Forelimb muscle (tissue), 1 donor: ENCODE measurements around the gene MBTD1. TPM values are rescaled to one million over a fixed set of nuclear protein-coding genes. Genes with fewer than 3 reads are reported as not detected.
"Not testable (repeated sequence)": the region's sequence is repeated elsewhere in the genome, so short reads cannot be mapped to it uniquely, and the experiment has no call there.

ENCODE experiments used
- DNase-seq: peaks from one replicate; pipeline ENCODE4 v3.0.0-alpha.2; 2013; ENCODE audit warnings: low read depth
- polyA plus RNA-seq: library from polyadenylated mRNA; unstranded; fragments of 120-200 nt; gene quantifications from one replicate; pipeline ENCODE4 v1.2.1, GENCODE V29; 2013; ENCODE audit not compliant: insufficient read length

MBTD1 gene
- 22.3 TPM for polyA plus RNA-seq

DNA sequence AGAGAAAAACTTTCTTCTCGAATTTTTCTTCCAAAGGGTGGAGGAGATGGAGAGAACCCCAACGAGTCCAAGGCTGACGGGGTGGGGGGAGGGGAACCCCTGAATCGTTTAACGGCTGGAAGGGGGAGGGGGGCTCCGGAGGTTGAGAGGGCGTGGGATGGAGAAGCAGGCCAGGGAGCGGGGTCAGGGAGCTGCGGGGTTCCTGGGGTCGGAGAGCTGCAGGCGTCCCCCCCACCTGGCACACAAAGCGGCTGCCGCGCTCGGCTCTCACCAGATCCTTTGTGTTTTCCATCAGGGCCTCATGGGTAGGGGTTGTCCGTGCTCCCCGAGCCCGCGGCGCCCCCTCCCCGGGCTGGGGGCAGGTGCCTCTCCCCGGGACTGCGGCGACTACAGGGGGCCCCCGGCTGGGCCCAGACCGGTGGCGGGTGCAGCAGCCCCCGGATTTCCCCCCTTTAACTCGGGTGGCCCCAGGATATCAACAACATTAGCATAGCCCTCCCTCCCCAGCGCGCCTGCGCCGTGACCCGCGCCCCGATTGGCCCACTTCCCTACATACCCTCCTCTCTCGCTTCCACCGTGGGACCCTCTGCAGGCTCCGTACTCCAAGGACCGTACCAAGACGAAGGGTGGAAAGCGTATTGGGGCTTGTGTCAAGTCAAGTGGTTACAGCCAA lies at the start of gene MBTD1:
MBTD1 (minus strand) TSS at position 486 of the 673 bp plus-strand sequence. CDS start 34,888 bp downstream, outside the sequence.
- peak; percentile 91 for DNase-seq

DNA sequence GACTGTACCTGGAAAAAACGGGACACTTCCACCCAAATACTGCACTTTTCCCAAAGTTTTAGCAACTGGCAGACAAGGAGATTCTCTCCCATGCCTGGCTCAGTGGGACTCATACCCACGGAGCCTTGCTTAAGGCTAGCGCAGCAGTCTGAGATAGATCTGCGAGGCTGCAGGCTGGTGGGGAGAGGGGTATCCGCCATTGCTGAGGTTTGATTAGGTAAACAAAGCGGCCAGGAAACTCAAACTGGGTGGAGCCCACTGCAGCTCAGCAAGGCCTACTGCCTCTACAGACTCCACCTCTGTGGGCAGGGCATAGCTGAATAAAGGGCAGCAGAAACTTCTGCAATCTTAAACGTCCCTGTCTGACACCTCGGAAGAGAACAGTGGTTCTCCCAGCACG lies 45.3 kb upstream of the MBTD1 start:
- DNase-seq, result no peak

DNA sequence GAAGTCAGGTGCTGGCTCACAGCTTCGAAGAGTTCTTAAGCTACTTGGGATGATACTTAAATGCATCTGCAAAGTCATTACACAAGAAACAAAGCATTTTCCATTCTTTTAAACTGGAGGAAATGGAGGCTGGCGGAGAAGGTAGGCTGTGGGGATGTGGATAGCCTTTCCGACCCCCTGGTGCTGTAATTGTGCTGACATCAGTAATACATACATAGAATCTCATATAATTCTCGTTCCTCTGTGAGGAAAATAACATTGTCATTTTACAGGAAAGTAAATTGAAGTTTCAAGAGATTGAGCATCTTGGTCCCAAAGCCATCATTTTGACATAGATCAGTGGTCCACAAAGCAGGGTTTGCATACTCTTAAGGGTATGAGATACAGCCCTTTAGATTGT lies 40.0 kb upstream of the MBTD1 start:
- DNase-seq, result no peak

DNA sequence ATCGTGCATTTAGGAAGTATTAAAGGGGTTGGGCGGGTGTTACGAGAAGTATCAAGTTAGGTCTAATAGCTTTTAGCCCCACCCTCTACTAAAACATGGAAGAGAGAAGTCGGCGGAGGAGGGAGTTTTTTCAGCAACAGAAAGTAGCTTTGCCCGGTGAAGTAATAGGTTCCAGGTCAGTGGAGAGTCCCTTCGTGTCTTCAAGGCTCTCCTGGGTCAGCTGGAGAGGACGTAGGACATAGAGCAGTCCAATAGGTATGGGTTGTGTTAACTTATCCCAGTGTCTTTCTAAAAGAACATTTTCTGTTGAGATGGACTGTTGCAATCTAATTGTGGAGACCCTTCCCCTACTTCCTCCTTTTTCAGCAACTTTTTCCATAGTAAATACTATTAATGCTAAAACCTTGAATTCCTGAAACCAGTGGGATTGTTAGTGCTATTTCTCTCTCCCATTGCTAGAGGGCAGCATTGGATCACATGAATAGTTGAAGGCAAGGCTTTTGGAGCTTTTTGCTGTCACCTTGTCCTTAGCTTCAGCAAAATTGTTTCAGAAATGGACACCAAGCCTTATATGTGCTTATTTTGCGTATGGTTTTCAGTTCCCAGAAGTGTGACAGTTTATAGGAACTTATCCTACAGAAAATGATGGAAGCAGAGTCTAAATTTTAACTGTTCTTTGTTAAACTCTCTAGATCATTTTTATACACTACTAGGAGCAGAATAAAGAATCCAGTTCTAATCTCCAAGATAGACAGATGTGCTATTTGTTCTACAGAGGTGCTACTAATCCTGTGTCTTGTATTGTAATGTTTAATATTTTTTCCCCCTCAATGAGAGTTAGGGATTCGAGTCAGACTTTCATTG lies 38.9 kb upstream of the MBTD1 start:
- DNase-seq, result peak; percentile 32

DNA sequence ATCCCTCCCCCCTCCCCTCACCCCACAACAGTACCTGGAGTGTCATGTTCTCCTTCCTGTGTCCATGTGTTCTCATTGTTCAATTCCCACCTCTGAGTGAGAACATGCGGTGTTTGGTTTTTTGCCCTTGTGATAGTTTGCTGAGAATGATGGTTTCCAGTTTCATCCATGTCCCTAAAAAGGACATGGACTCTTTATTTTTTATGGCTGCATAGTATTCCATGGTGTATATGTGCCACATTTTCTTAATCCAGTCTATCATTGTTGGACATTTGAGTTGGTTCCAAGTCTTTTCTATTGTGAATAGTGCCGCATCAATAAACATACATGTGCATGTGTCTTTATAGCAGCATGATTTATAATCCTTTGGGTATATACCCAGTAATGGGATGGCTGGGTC lies 34.5 kb upstream of the MBTD1 start:
- not testable (repeated sequence) for DNase-seq

DNA sequence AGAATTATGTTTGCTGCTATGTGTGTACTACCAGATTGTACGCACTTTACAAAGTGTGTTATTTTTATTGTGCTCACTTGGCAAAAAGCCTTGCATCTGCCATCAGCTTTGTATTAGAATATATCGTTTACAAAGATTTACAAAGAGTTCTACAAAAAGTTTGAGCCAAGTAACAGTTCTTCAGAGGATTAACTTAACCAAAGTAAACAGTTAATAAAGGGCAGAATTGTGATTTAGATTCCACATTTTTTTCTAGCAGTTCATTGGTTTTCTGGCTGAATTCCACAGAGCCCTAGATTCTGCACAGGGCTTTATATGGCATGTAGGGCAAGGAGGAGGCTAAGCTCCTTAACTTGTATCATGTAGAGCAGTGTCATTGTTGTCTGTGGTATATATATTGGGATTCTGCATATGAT lies 29.9 kb upstream of the MBTD1 start:
- DNase-seq, result no peak

DNA sequence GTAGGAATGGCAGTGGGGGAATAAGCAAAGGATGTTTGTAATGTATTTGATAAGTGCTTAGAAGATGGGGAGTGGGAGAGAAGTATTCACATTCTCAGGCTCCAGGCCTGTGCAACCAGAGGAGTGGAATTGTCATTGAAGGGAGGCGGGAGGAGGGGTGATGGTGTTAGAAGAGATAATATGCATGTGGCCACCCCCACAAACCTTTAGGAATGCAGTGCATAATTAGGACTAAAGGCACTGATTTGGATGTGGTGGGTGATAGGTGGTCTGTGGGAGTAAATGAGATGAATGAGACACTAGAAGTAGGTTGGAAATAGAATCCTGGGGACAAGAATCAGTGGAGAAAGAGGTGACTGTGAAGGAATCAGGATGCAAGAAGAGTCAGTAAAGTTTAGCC lies 27.6 kb upstream of the MBTD1 start:
- DNase-seq, result no peak

DNA sequence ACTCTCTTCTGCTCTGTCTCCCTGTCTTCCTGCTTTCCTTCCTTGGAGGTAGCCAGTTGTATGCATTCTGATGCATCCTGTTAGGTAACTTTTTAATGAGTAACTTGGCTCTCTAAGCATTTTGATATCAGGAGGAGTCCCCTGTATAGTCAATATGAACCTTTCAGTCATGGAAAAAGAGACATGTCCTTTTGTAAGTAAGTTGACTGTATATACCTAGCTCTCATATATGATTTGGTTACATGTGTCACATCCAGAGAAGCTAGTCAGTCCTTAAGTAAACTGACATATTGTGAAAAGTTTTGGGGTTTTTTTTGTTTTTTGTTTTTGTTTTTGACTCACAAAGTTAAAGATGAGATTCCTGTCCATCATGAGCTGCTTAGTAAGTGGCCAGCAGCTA lies 19.3 kb upstream of the MBTD1 start:
- no peak for DNase-seq

DNA sequence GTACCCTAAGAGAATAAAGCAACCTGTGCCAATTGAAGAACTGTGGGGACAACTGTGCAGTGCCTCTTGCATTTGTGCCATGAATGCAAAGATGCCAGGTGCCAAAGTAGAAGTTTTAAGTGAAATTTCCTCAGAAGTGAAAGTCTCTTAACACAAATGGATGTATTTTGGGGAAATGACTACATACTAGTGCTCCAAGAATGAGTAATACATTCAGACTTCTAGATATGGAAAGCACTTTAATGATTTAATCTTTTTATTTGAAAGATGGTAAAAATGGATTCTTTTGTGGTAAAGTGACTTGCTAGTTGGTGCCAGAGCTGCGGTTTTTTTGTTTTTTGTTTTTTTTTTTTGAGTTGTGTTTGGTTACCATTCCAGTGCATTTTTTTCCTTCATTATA lies 15.5 kb upstream of the MBTD1 start:
- no peak for DNase-seq

DNA sequence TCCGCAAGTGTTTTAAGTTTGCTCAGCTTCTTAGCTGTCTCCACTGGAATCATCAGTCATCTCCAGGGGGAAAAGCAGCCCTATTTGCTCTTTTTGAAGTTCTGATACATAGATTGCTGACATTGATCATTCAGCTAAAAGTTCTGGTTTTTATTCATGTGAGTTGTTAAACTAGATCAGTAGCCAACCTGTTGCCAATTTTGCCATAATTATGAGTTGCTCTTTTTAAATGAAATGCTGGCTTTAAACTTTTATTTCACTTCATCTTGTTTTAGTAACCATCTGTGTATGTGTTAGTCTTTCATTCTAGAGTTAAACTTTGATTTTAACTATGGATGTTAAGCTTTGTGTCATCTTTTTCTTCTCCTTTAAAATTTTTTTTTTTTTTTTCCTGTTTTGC lies 13.0 kb upstream of the MBTD1 start:
- DNase-seq, result no peak

DNA sequence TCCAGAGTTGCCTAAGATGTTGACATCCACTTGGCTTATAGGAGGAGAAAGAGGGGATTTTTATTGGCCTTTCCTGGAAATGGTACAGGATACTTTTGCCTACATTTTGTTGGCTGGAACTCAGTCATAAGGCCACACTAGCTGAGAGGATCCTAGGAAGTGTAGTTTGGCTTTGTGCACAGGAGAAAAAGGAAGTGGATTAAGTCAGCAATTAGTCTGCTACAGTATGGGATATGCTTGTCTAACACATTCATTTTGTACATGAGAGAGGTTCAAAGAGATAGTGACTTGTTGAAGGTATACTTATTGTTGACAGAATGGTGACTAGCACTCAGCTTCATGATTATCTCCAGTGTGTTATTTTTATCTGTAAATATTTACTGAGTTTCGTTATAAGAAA lies 10.8 kb upstream of the MBTD1 start:
- DNase-seq, result no peak

DNA sequence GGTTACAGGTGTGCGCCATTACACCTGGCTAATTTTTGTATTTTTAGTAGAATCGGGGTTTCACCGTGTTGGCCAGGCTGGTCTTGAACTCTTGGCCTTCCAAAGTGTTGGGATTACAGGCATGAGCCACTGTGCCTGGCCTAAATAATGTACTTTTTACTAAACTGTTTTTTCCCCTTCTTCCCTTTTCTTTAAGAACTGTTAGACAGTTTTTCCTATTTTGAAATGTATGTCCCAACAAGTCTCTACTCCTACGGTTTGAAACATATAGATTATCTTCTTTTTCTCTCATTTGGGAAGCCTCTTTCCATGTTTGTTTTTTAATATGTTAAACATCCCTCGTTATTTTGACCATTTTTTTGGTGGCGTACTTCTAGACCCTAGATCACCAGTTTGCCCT lies 10.1 kb upstream of the MBTD1 start:
- no peak for DNase-seq

DNA sequence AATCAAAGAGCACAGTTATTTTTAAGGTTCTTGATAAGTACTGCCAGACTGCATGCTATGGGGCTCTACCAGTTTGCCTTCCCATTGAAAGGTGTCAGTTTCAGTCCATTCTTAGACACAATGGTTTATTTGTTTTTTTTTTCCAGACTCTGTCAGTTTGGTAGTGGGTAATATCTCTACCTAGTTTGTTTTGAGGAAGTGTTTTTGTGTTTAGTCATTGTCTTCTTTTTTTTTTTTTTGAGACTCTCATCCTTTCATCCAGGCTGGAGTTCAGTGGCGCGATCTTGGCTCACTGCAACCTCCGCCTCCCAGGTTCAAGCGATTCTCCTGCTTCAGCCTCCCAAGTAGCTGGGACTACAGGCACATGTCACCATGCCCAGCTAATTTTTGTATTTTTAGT lies 4.6 kb upstream of the MBTD1 start:
- not testable (repeated sequence) for DNase-seq

DNA sequence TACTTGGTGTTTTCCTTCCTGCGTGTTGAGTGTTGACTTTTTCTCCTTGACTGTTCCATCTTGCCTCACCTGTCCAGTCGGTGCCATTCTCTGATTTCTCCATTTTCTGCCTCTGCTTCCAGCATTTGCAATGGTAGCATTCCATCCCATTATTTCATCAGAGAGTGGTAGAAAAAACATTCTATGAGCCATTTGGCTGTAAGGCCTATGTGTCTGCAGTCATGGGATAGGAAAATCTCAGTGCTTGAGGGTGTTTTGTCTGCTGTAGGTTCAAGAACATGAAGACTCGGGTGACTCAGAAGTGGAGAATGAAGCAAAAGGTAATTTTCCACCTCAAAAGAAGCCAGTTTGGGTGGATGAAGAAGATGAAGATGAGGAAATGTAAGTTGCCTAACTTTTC lies 3.2 kb upstream of the MBTD1 start:
- DNase-seq, result no peak

DNA sequence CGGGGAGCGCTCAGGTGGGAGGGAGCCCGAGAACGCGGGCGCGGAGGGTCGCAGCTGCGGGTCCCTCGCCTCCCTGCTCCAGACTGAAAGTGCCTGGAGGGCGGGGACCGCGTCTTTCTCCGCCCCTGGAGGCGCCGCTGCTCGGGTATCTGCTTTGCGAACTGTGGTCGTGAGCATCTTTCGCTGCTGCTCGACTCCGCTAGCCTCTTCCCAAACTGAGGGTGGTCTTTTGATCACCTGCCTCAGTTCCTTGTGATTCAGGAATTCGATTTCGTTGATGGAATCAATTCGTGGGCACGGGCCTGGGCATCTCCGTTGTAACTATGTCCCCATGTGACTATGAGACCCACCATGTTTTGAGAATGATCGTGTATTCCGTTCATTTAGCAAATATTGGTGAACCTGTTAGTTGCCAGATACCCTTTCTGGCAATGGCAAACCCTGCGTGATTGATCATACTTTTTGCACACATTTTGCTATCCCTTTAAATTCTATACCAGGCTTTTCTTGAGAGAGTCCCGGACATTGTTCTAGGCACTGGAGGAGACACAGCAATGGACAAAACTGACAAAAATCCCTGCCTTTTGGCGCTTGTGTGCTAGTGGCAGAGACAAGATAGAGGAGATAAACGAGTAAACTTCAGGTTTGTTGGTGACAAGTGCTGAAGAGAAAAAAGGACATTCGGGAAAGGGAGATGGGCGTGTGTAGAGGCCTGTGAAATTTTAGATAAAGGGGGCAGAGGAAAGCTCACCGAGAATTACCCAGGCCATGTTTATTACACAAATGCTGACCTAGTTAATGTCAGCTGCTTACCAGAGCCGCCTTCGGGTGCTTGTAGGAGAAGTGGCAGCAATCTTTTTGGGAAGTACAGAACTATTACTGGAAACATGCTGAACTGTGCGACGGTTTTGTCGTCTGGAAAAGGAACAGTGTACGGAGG lies 1.4 kb upstream of the MBTD1 start:
- DNase-seq, result no peak

DNA sequence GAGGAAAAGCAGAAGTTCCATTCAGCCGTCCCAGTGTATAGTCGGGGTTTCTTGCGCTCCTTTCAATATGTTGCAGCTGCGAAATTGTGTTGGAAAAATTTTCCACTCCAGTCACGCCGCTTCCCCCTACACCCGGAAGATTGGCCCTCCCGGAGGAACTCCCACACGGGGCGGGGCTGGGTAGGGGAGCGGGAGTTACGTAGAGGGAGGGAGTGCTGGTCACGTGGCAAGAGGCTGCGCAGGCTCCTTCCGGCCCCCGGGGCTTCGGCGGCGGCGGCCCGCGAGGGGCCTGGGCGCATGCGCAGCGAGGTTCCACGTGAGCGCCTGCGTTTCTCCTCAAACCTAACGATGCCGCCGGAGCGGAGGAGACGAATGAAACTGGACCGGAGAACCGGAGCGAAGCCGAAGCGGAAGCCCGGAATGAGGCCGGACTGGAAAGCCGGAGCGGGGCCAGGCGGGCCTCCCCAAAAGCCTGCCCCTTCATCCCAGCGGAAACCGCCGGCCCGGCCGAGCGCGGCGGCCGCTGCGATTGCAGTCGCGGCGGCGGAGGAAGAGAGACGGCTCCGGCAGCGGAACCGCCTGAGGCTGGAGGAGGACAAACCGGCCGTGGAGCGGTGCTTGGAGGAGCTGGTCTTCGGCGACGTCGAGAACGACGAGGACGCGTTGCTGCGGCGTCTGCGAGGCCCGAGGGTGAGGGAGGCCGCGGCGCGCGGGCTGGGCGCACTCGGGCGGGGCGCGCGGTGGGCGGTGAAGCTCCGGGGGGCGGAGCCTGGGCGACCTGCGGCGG lies 581 bp upstream of the MBTD1 start, which contains the start of gene UTP18:
UTP18 (plus strand) TSS at position 310 of the 787 bp plus-strand sequence; CDS start at position 349, 39 bp downstream.
- DNase-seq, result peak; percentile 92

DNA sequence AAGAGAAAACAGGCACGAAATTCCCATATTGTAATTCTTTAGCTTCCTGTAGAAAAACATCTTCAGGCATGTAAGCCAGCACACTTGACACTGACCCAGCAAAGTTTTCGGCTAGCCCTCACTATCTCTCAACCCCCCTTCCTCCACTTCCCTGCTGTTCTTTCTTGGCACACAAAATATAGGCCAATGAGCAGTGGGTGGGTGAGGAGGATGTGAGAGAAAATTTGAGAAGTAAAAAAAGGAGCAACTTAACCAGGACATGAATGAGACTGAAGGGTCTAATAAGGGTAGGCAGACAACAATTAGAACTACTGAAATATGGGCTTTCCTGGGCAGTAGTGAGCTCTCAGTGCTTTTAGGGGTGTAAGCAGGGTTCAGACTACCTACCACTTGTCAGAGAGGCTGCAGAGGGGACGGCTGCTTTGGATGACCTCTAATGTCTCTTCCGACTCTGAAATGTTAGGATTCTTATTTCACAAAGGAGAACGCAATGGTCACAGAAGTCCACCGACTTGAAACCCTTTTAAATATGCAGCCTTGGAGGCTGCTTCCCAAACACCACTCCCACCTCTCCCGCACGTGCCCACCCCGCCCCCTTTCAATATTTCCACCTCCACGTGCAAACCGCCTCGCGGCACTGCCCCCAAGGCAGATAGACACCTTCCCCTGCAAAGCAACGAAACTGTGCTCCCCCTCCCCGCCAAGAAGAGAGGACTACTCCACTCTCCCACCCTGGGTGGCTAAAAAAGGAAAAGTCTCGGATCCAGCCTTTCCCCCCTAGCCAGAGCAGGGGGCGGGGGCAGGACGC lies 889 bp downstream of the MBTD1 start:
- DNase-seq, result no peak

DNA sequence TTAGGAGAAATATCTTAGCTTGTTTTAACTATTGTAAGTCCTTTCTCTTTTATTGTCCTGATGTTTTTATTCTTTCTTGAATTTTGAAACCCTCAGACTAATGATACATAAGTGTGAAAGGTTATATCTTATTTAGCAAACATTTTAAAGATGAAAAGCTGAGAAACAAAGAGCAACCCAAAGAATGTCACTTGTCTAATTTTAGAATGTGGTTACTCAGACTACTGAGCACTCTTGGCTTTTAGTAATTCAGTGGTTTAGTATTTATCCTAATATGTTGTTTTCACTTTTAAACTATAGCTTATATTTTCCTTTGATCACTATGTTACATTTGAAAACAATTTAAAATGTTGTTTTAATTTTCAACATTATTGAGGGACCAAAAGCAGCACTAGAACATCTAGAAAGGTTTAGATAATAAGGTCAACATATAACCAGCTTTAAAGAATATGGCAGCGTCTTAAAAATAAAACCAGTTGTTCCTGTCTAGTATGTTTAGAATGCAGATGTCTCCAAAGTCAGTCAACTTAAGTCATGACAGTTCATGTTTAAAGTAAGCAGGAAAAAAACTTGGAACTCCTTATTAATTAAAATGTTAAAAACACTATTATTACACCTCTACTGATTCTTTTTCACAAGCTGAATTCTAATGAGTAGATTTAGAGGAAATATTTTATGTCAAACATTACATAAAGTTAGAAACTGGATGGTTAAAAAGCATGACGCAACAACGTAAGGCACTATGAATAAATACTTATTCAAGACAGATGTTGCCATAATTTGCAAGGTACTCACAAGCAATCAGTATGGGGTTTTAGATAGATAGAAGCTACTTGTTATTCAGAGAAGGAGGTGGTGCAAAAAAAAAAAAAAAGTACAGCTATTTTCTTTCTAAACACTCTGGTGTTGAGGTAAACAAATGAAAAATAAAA lies 2.4 kb downstream of the MBTD1 start:
- DNase-seq, result no peak

DNA sequence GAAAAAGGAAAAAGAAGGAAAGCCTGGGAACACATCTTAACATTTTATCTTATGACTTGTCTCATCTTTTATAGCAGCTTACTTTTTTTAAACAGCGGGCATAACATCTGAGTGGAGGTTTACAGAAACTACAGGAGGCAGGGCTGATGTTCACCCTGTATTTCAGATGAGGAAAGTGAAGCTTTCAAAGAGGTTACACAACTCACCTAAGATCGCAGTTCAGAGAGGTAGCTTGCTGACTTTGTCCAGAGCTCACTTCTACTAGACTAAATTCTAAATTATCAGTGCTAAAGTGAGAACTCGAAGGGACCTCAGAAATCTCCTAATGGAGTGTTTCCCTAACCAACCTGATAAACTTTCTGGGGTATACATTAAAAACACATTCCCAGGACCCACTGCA lies 3.7 kb downstream of the MBTD1 start:
- DNase-seq, result no peak
